WTC11 (cell line): ENCODE data around the gene RGS11. TPM values are rescaled to one million over a fixed set of nuclear protein-coding genes. Genes with fewer than 3 reads are reported as not detected.

Experiments
- ATAC-seq: fragments of 200-7000 bp; cut with Tn5 transposase; 2 replicates; pipeline ENCODE4 v1.10.0; 2021; ENCODE audit warnings: mild to moderate bottlenecking, moderate library complexity
- CTCF ChIA-PET: fragments of 300-600 bp; sonication (Branson Sonifier 250); formaldehyde crosslinking; loops from one replicate; lab custom pipeline; 2021; ENCODE audit warnings: antibody characterized with exemption; lab: Charles Lee
- POLR2A ChIA-PET: fragments of 350-600 bp; sonication (Branson Sonifier 250); formaldehyde crosslinking; loops from one replicate; lab custom pipeline; 2021; ENCODE audit warnings: antibody characterized with exemption; lab: Charles Lee
- DNase-seq: peaks from one replicate; pipeline ENCODE4 v3.0.0; 2021; ENCODE audit warnings: low spot score
- H3K27ac Mint-ChIP-seq: 2 replicates; pipeline ENCODE4 v1.8.0; 2021; ENCODE audit warnings: mixed read lengths
- H3K27me3 Mint-ChIP-seq: 2 replicates; pipeline ENCODE4 v1.8.0; 2021; ENCODE audit warnings: low read depth, mild to moderate bottlenecking, moderate library complexity, mixed read lengths
- H3K36me3 Mint-ChIP-seq: 2 replicates; pipeline ENCODE4 v1.8.0; 2021; ENCODE audit warnings: mixed read lengths
- H3K4me1 Mint-ChIP-seq: 2 replicates; pipeline ENCODE4 v1.8.0; 2022; ENCODE audit warnings: mixed read lengths
- H3K4me3 Mint-ChIP-seq: 2 replicates; pipeline ENCODE4 v1.8.0; 2021; ENCODE audit warnings: mild to moderate bottlenecking, moderate library complexity, mixed read lengths
- H3K9me3 Mint-ChIP-seq: 2 replicates; pipeline ENCODE4 v1.8.0; 2021; ENCODE audit warnings: mixed read lengths
- FOXJ3 ChIP-seq: sonication (generic); formaldehyde crosslinking; IDR thresholded peaks from 2 replicates; pipeline ENCODE4 v1.9.0; 2021; ENCODE audit warnings: missing genetic modification reagents, mild to moderate bottlenecking, borderline replicate concordance
- HMGA2 ChIP-seq: fragments of 250-450 bp; sonication (Bioruptor Pico); IDR thresholded peaks from 2 replicates; pipeline ENCODE4 v1.4.0; 2021; ENCODE audit warnings: mild to moderate bottlenecking, moderate library complexity
- JAZF1 ChIP-seq: fragments of 250-450 bp; sonication (Bioruptor Pico); IDR thresholded peaks from 2 replicates; pipeline ENCODE4 v1.9.0; 2021; ENCODE audit warnings: moderate library complexity, mild to moderate bottlenecking, inconsistent platforms
- NFYB ChIP-seq: sonication (generic); formaldehyde crosslinking; conservative IDR thresholded peaks from 2 replicates; pipeline ENCODE4 v1.8.0; 2022; ENCODE audit warnings: low read depth, missing genetic modification reagents
- RELA ChIP-seq: sonication (generic); formaldehyde crosslinking; IDR thresholded peaks from 2 replicates; pipeline ENCODE4 v1.8.1; 2022; ENCODE audit warnings: missing genetic modification reagents, mild to moderate bottlenecking, borderline replicate concordance
- total RNA-seq: library from RNA; stranded (reverse); gene quantifications from 3 replicates; pipeline ENCODE4 v1.2.3, GENCODE V29; 2021
- TF ChIP-seq, protein P1 (sequence below): sonication (generic); formaldehyde crosslinking; IDR thresholded peaks from 2 replicates; pipeline ENCODE4 v1.8.0; 2023; ENCODE audit warnings: missing genetic modification reagents
- TF ChIP-seq, protein P2 (sequence below): sonication (generic); formaldehyde crosslinking; IDR thresholded peaks from 2 replicates; pipeline ENCODE4 v1.8.1; 2022; ENCODE audit warnings: mild to moderate bottlenecking, missing genetic modification reagents, moderate library complexity, borderline replicate concordance
- TF ChIP-seq, protein P3 (sequence below): fragments of 250-450 bp; sonication (Bioruptor Pico); IDR thresholded peaks from 2 replicates; pipeline ENCODE4 v1.9.0; 2021; ENCODE audit warnings: mild to moderate bottlenecking
- TF ChIP-seq, protein P4 (sequence below): sonication (generic); formaldehyde crosslinking; conservative IDR thresholded peaks from 2 replicates; pipeline ENCODE4 v1.8.1; 2022; ENCODE audit warnings: mild to moderate bottlenecking, missing genetic modification reagents
- TF ChIP-seq, protein P5 (sequence below): sonication (generic); formaldehyde crosslinking; IDR thresholded peaks from 2 replicates; pipeline ENCODE4 v1.8.0; 2023; ENCODE audit warnings: missing genetic modification reagents, mild to moderate bottlenecking, borderline replicate concordance
- TF ChIP-seq, protein P6 (sequence below): fragments of 250-450 bp; sonication (Bioruptor Pico); IDR thresholded peaks from 2 replicates; pipeline ENCODE4 v1.8.0; 2021; ENCODE audit warnings: mild to moderate bottlenecking
- TF ChIP-seq, protein P7 (sequence below): sonication (generic); formaldehyde crosslinking; IDR thresholded peaks from 2 replicates; pipeline ENCODE4 v1.8.1; 2023; ENCODE audit warnings: mild to moderate bottlenecking, missing genetic modification reagents, moderate library complexity
- TF ChIP-seq, protein P8 (sequence below): sonication (generic); formaldehyde crosslinking; IDR thresholded peaks from 2 replicates; pipeline ENCODE4 v1.8.0; 2022; ENCODE audit warnings: mild to moderate bottlenecking, missing genetic modification reagents

RGS11 gene
- total RNA-seq, 1 experiment from 2014 or later, result 1.8 TPM

DNA sequence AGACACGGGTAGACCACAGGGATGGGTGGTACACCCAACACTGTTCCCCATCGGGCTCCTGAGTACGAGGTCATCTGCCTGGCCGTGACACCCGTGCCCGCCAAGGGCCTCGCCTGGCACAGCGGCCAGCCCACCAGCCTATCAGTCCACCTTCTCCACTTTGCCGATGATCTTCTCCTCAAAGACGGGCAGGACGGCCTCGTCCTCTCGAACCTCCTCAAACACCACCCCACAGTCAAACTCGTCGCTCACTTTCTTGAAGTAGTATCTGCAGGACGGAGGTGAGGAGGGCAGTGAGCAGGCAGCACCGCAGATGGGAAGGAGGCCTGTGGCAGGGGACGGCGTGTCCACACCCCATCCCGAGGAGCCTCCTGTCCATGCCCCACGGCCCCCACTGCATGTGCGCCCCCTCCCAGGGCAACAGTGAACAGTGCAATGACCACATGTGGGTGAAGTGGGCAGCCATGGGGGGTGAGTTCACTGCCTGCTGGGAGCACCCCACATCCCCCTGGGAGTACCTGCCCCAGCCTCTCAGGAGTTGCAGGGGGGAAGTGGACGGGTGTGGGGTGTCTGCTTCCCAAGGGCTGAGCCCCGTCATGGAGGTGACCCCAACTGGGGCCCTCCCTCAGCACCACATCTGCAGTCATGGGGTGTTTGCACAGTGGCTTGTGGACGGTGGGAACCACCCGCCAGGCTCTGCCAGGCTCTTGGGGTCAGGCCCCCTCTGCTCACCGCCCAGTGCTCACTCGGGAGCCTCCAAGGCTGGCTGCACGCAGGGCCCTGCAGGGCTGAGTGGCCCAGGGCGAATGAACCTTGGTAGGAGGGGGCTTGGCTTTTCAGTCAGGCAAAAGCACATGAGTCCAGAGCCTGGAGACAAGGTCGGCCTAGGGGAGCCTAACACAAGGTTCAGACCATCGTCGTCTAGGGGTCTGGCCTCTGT lies 12.5 kb upstream of the RGS11 start (continued):
- TF ChIP-seq, protein P1, sequence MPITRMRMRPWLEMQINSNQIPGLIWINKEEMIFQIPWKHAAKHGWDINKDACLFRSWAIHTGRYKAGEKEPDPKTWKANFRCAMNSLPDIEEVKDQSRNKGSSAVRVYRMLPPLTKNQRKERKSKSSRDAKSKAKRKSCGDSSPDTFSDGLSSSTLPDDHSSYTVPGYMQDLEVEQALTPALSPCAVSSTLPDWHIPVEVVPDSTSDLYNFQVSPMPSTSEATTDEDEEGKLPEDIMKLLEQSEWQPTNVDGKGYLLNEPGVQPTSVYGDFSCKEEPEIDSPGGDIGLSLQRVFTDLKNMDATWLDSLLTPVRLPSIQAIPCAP (CRISPR knock-in tag), result no peak
- TF ChIP-seq NFYB (CRISPR knock-in tag) (no peak), JAZF1 (CRISPR knock-in tag) (no peak)
- TF ChIP-seq, protein P2, sequence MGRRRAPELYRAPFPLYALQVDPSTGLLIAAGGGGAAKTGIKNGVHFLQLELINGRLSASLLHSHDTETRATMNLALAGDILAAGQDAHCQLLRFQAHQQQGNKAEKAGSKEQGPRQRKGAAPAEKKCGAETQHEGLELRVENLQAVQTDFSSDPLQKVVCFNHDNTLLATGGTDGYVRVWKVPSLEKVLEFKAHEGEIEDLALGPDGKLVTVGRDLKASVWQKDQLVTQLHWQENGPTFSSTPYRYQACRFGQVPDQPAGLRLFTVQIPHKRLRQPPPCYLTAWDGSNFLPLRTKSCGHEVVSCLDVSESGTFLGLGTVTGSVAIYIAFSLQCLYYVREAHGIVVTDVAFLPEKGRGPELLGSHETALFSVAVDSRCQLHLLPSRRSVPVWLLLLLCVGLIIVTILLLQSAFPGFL, result no peak

DNA sequence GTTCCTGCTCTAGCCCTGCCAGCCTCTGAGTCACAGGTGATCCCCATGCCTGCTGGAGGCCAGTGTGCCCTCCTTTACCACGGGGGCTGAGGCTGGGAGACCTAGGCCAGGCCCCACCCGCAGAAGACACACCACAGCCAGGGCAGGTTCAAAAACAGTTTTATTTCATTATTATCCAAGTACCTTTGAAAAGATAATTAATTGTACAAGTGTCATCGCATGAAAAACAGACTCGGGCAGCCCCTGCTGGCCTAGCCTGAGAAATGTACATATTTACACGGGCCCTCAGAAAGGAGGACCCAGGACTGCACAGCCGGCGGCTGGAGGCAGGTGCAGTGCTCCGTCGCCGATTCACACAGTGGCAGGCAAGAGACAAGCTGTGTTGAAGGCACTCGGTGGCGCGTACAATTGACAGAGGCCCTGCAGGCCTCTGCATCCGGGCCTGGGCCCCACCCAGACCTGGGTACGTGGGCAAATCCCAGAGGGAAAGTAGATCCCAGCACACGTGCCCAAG lies 11.6 kb upstream of the RGS11 start:
- peaks cover 20% of the 10 kb centered on the region for H3K36me3 Mint-ChIP-seq
- POLR2A ChIA-PET, result no interaction called here
- no peaks in the 10 kb centered on the region for H3K27me3 Mint-ChIP-seq
- no peaks in the 10 kb centered on the region for H3K9me3 Mint-ChIP-seq
- H3K27ac Mint-ChIP-seq, result no peak overlapping the region
- H3K4me3 Mint-ChIP-seq, result no peak overlapping the region
- ATAC-seq (no peak), DNase-seq (no peak)
- H3K4me1 Mint-ChIP-seq, result no peaks in the 10 kb centered on the region
- TF ChIP-seq, protein P3, sequence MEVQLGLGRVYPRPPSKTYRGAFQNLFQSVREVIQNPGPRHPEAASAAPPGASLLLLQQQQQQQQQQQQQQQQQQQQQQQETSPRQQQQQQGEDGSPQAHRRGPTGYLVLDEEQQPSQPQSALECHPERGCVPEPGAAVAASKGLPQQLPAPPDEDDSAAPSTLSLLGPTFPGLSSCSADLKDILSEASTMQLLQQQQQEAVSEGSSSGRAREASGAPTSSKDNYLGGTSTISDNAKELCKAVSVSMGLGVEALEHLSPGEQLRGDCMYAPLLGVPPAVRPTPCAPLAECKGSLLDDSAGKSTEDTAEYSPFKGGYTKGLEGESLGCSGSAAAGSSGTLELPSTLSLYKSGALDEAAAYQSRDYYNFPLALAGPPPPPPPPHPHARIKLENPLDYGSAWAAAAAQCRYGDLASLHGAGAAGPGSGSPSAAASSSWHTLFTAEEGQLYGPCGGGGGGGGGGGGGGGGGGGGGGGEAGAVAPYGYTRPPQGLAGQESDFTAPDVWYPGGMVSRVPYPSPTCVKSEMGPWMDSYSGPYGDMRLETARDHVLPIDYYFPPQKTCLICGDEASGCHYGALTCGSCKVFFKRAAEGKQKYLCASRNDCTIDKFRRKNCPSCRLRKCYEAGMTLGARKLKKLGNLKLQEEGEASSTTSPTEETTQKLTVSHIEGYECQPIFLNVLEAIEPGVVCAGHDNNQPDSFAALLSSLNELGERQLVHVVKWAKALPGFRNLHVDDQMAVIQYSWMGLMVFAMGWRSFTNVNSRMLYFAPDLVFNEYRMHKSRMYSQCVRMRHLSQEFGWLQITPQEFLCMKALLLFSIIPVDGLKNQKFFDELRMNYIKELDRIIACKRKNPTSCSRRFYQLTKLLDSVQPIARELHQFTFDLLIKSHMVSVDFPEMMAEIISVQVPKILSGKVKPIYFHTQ (CRISPR knock-in tag), result no peak
- no peak for TF ChIP-seq JAZF1 (CRISPR knock-in tag)
- TF ChIP-seq RELA (CRISPR knock-in tag), result no peak
- TF ChIP-seq, protein P4, sequence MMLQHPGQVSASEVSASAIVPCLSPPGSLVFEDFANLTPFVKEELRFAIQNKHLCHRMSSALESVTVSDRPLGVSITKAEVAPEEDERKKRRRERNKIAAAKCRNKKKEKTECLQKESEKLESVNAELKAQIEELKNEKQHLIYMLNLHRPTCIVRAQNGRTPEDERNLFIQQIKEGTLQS (CRISPR knock-in tag), result no peak
- CTCF ChIA-PET, result no interaction called here

DNA sequence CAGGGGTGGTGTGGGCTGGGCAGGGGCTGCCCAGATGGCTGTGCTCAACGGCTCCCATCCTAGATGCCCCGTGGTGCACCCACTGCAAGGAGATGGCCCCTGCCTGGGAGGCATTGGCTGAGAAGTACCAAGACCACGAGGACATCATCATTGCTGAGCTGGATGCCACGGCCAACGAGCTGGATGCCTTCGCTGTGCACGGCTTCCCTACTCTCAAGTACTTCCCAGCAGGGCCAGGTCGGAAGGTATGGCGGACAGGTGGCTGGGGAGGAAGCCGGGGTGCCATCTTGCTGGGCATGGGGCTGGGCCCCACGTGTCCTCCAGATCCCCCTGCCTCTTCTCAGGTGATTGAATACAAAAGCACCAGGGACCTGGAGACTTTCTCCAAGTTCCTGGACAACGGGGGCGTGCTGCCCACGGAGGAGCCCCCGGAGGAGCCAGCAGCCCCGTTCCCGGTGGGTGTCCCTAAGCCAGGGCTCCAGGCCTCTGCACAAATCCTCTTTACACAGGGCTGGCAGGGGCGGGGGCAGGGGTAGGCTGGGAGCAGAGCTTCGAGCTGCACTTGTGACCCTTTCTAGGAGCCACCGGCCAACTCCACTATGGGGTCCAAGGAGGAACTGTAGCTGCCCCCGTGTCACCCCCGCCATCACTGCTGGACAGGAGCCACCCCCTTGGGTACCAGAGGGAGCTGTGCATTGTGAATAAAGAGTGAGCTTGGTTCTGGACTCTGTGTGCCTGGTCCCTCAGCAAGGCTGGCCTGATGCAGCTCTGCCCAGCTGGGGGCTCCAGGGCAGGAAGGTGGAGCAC lies 10.9 kb upstream of the RGS11 start:
- DNase-seq (no peak), ATAC-seq (no peak)
- H3K4me1 Mint-ChIP-seq, result no peaks in the 10 kb centered on the region
- POLR2A ChIA-PET, result no interaction called here
- H3K27me3 Mint-ChIP-seq, result peaks cover 3% of the 10 kb centered on the region
- H3K36me3 Mint-ChIP-seq, result peaks cover 18% of the 10 kb centered on the region
- H3K27ac Mint-ChIP-seq, result no peak overlapping the region
- CTCF ChIA-PET, result interaction anchor here (0.8 kb wide), 1 partner anchor 66 kb away, joined by 4 read pairs; no protein-coding TSS in a partner anchor
- H3K9me3 Mint-ChIP-seq, result no peaks in the 10 kb centered on the region
- H3K4me3 Mint-ChIP-seq, result no peak overlapping the region
- TF ChIP-seq, protein P5, sequence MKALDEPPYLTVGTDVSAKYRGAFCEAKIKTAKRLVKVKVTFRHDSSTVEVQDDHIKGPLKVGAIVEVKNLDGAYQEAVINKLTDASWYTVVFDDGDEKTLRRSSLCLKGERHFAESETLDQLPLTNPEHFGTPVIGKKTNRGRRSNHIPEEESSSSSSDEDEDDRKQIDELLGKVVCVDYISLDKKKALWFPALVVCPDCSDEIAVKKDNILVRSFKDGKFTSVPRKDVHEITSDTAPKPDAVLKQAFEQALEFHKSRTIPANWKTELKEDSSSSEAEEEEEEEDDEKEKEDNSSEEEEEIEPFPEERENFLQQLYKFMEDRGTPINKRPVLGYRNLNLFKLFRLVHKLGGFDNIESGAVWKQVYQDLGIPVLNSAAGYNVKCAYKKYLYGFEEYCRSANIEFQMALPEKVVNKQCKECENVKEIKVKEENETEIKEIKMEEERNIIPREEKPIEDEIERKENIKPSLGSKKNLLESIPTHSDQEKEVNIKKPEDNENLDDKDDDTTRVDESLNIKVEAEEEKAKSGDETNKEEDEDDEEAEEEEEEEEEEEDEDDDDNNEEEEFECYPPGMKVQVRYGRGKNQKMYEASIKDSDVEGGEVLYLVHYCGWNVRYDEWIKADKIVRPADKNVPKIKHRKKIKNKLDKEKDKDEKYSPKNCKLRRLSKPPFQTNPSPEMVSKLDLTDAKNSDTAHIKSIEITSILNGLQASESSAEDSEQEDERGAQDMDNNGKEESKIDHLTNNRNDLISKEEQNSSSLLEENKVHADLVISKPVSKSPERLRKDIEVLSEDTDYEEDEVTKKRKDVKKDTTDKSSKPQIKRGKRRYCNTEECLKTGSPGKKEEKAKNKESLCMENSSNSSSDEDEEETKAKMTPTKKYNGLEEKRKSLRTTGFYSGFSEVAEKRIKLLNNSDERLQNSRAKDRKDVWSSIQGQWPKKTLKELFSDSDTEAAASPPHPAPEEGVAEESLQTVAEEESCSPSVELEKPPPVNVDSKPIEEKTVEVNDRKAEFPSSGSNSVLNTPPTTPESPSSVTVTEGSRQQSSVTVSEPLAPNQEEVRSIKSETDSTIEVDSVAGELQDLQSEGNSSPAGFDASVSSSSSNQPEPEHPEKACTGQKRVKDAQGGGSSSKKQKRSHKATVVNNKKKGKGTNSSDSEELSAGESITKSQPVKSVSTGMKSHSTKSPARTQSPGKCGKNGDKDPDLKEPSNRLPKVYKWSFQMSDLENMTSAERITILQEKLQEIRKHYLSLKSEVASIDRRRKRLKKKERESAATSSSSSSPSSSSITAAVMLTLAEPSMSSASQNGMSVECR (CRISPR knock-in tag), result no peak
- TF ChIP-seq, protein P6, sequence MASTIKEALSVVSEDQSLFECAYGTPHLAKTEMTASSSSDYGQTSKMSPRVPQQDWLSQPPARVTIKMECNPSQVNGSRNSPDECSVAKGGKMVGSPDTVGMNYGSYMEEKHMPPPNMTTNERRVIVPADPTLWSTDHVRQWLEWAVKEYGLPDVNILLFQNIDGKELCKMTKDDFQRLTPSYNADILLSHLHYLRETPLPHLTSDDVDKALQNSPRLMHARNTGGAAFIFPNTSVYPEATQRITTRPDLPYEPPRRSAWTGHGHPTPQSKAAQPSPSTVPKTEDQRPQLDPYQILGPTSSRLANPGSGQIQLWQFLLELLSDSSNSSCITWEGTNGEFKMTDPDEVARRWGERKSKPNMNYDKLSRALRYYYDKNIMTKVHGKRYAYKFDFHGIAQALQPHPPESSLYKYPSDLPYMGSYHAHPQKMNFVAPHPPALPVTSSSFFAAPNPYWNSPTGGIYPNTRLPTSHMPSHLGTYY, result no peak
- no peak for TF ChIP-seq FOXJ3 (CRISPR knock-in tag)
- no peak for TF ChIP-seq HMGA2 (CRISPR knock-in tag)
- TF ChIP-seq, protein P7, sequence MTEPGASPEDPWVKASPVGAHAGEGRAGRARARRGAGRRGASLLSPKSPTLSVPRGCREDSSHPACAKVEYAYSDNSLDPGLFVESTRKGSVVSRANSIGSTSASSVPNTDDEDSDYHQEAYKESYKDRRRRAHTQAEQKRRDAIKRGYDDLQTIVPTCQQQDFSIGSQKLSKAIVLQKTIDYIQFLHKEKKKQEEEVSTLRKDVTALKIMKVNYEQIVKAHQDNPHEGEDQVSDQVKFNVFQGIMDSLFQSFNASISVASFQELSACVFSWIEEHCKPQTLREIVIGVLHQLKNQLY (CRISPR knock-in tag), result no peak
- TF ChIP-seq, protein P8, sequence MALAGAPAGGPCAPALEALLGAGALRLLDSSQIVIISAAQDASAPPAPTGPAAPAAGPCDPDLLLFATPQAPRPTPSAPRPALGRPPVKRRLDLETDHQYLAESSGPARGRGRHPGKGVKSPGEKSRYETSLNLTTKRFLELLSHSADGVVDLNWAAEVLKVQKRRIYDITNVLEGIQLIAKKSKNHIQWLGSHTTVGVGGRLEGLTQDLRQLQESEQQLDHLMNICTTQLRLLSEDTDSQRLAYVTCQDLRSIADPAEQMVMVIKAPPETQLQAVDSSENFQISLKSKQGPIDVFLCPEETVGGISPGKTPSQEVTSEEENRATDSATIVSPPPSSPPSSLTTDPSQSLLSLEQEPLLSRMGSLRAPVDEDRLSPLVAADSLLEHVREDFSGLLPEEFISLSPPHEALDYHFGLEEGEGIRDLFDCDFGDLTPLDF (CRISPR knock-in tag), result no peak
